ENCODE measurements around the gene DAB1.

The DAB1 gene

DNA sequence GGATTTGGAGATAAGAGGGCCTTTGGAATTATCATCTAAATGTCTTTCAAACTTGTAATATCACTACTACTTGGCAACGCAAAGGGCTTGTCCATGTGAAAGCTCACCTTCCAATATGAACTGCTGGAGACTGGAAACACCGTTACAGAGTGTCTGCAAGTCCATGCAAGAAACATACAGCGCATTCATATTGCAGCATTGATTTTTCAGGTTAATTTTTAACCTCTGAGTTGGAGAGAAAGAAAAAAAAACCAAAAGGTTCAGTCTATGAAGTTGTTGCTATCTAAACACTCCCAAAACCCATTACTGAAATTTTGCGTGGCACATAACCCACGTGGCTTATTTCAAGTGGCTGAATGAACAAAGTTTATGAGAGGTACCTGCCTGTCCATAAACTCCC lies 23.8 kb downstream of the DAB1 start:
- Histone ChIP-seq H3K36me3 (ENCODE audit: low read depth) (no peaks in the 10 kb centered on the region), H3K27ac (ENCODE audit: poor library complexity, severe bottlenecking) (no peak overlapping the region), H3K9me3 (ENCODE audit: severe bottlenecking) (no peaks in the 10 kb centered on the region), H3K27me3 (ENCODE audit: insufficient read depth, poor library complexity, severe bottlenecking) (peaks cover 6% of the 10 kb centered on the region), H3K4me1 (ENCODE audit: insufficient read depth, poor library complexity, severe bottlenecking) (no peaks in the 10 kb centered on the region), H3K4me3 (ENCODE audit: severe bottlenecking) (no peak overlapping the region)
- no peak for TF ChIP-seq CTCF (IDR thresholded peaks at IDR 0.05; ENCODE audit: poor library complexity, severe bottlenecking)
- DNase-seq (ENCODE audit: low spot score) (no peak), ATAC-seq (ENCODE audit: low read depth) (no peak)

DNA sequence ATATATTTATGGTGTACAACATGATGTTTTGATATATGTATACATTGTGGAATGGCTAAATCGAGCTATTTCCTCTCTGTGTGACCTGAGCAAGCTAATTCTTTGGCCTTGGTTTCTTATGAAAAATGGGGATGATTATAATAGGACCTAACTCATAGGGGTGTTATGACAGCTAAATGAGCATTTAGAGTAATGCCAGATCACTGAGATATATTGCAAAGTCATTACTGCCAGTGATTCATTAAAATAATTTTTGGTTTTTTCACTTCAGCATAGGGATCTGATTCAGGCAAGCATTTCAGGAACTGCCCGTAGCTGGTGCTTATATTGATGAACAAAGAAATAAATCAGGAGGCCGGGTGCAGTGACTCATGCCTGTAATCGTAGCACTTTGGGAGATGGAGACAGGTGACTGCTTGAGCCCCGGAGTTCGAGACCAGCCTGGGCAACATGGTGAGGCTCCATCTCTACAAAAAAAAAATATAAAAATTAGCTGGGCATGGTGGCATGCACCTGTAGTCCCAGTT lies 30.7 kb downstream of the DAB1 start:
- DNase-seq (ENCODE audit: low spot score) = no peak
- no peak for TF ChIP-seq CTCF (IDR thresholded peaks at IDR 0.05; ENCODE audit: poor library complexity, severe bottlenecking)
- Histone ChIP-seq H3K27me3 (ENCODE audit: insufficient read depth, poor library complexity, severe bottlenecking) (no peaks in the 10 kb centered on the region), H3K27ac (ENCODE audit: poor library complexity, severe bottlenecking) (no peak overlapping the region), H3K36me3 (ENCODE audit: low read depth) (no peaks in the 10 kb centered on the region), H3K4me1 (ENCODE audit: insufficient read depth, poor library complexity, severe bottlenecking) (no peaks in the 10 kb centered on the region), H3K4me3 (ENCODE audit: severe bottlenecking) (no peak overlapping the region), H3K9me3 (ENCODE audit: severe bottlenecking) (no peaks in the 10 kb centered on the region)
- ATAC-seq (ENCODE audit: low read depth) = no peak

DNA sequence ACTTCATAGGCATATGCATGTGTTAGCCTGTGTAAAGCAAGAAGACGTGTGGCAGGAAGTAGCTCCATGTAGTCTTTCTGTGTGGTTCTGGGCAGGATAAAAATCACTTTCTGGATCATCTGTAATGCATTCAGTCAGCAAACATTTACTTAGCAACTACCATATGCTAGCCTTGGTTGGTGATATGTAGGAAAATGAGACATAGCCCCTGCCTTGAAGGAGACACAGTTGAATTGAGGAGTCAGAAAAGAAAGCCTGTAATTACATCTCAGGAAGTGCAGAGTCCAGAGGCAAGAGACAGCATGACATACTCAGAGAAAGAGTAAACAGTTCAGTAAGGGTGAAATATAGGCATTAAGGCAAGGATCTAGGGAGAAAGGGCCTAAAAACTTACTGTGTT lies 38.5 kb downstream of the DAB1 start:
- no peaks in the 10 kb centered on the region for H3K36me3 ChIP-seq (ENCODE audit: low read depth)
- no peak for TF ChIP-seq CTCF (IDR thresholded peaks at IDR 0.05; ENCODE audit: poor library complexity, severe bottlenecking)
- H3K27me3 ChIP-seq (ENCODE audit: insufficient read depth, poor library complexity, severe bottlenecking) = no peaks in the 10 kb centered on the region
- no peaks in the 10 kb centered on the region for H3K9me3 ChIP-seq (ENCODE audit: severe bottlenecking)
- H3K27ac ChIP-seq (ENCODE audit: poor library complexity, severe bottlenecking) = no peak overlapping the region
- H3K4me3 ChIP-seq (ENCODE audit: severe bottlenecking) = no peak overlapping the region
- DNase-seq (ENCODE audit: low spot score) (no peak), ATAC-seq (ENCODE audit: low read depth) (no peak)
- H3K4me1 ChIP-seq (ENCODE audit: insufficient read depth, poor library complexity, severe bottlenecking) = no peaks in the 10 kb centered on the region

- DNase-seq (ENCODE audit: low spot score) = no peak
- no peak for TF ChIP-seq CTCF (IDR thresholded peaks at IDR 0.05; ENCODE audit: poor library complexity, severe bottlenecking)
- no peak overlapping the region for H3K27ac ChIP-seq (ENCODE audit: poor library complexity, severe bottlenecking)
- no peaks in the 10 kb centered on the region for H3K36me3 ChIP-seq (ENCODE audit: low read depth)
- no peak for ATAC-seq (ENCODE audit: low read depth)
- no peaks in the 10 kb centered on the region for H3K4me1 ChIP-seq (ENCODE audit: insufficient read depth, poor library complexity, severe bottlenecking)
- H3K9me3 ChIP-seq (ENCODE audit: severe bottlenecking) = no peaks in the 10 kb centered on the region
- no peaks in the 10 kb centered on the region for H3K27me3 ChIP-seq (ENCODE audit: insufficient read depth, poor library complexity, severe bottlenecking)
- no peak overlapping the region for H3K4me3 ChIP-seq (ENCODE audit: severe bottlenecking)
Observed at GRCh38 chr1:57384901-57385300, 39.0 kb downstream of the DAB1 start.

DNA sequence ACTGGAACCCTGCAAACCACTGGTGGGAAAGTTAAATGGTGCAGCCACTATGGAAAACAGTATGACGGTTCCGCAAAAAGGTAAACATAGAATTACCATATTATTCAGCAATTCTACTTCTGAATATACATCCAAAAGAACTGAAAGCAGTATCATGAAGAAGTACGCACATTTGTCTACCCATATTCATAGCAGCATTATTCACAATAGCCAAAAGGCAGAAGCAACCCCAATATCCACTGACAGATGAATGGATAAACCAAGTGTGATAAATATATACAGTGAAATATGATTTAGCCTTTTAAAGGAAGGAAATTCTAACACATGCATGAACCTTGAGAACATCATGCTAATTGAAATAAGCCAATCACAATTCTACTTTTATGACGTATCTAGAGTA lies 39.6 kb downstream of the DAB1 start:
- no peaks in the 10 kb centered on the region for H3K36me3 ChIP-seq (ENCODE audit: low read depth)
- no peaks in the 10 kb centered on the region for H3K9me3 ChIP-seq (ENCODE audit: severe bottlenecking)
- no peaks in the 10 kb centered on the region for H3K4me1 ChIP-seq (ENCODE audit: insufficient read depth, poor library complexity, severe bottlenecking)
- TF ChIP-seq CTCF (IDR thresholded peaks at IDR 0.05; ENCODE audit: poor library complexity, severe bottlenecking) = no peak
- DNase-seq (ENCODE audit: low spot score) = no peak
- no peaks in the 10 kb centered on the region for H3K27me3 ChIP-seq (ENCODE audit: insufficient read depth, poor library complexity, severe bottlenecking)
- H3K4me3 ChIP-seq (ENCODE audit: severe bottlenecking) = no peak overlapping the region
- H3K27ac ChIP-seq (ENCODE audit: poor library complexity, severe bottlenecking) = no peak overlapping the region
- no peak for ATAC-seq (ENCODE audit: low read depth)
